HEK293 (cell line): ENCODE results near the gene ACKR3.

Experiments used
- CTCF ChIP-seq: fragments of 450-650 bp; formaldehyde crosslinking; IDR thresholded peaks from 2 replicates; pipeline ENCODE4 v1.5.1; 2016; ENCODE audit warnings: missing biosample characterization, missing genetic modification characterization
- MZF1 ChIP-seq: fragments of 450-650 bp; formaldehyde crosslinking; IDR thresholded peaks from 2 replicates; pipeline ENCODE4 v1.5.1; 2017; ENCODE audit warnings: missing biosample characterization, missing genetic modification characterization, borderline replicate concordance
- PATZ1 ChIP-seq: fragments of 450-650 bp; formaldehyde crosslinking; IDR thresholded peaks from 2 replicates; pipeline ENCODE4 v1.5.1; 2016; ENCODE audit warnings: missing biosample characterization, missing genetic modification characterization
- REST ChIP-seq: fragments of 450-650 bp; formaldehyde crosslinking; IDR thresholded peaks from 2 replicates; pipeline ENCODE4 v1.5.1; 2016; ENCODE audit warnings: missing biosample characterization, missing genetic modification characterization
- ZNF423 ChIP-seq: fragments of 450-650 bp; formaldehyde crosslinking; IDR thresholded peaks from 2 replicates; pipeline ENCODE4 v1.5.1; 2016; ENCODE audit warnings: missing biosample characterization, missing genetic modification characterization
- ZNF610 ChIP-seq: fragments of 450-650 bp; formaldehyde crosslinking; IDR thresholded peaks from 2 replicates; pipeline ENCODE4 v1.5.1; 2016; ENCODE audit warnings: missing biosample characterization, missing genetic modification characterization, borderline replicate concordance
- ZNF626 ChIP-seq: fragments of 450-650 bp; sonication (Bioruptor Pico); formaldehyde crosslinking; IDR thresholded peaks from 2 replicates; pipeline ENCODE4 v1.5.1; 2018; ENCODE audit warnings: missing biosample characterization, missing genetic modification characterization, inconsistent platforms
- ZNF654 ChIP-seq: fragments of 450-650 bp; formaldehyde crosslinking; IDR thresholded peaks from 2 replicates; pipeline ENCODE4 v1.5.1; 2016; ENCODE audit warnings: low read depth, missing biosample characterization, missing genetic modification characterization
- ZNF670 ChIP-seq: fragments of 450-650 bp; formaldehyde crosslinking; IDR thresholded peaks from 2 replicates; pipeline ENCODE4 v1.5.1; 2016; ENCODE audit warnings: missing biosample characterization, missing genetic modification characterization, low read depth
- ZNF776 ChIP-seq: fragments of 450-650 bp; formaldehyde crosslinking; IDR thresholded peaks from 2 replicates; pipeline ENCODE4 v1.5.0; 2017; ENCODE audit warnings: missing biosample characterization, missing genetic modification characterization, borderline replicate concordance
- ZNF777 ChIP-seq: fragments of 450-650 bp; formaldehyde crosslinking; IDR thresholded peaks from 2 replicates; pipeline ENCODE4 v1.5.1; 2017; ENCODE audit warnings: missing biosample characterization, missing genetic modification characterization, borderline replicate concordance
- TF ChIP-seq, protein P1 (sequence below): sonication (generic); formaldehyde crosslinking; IDR thresholded peaks from 2 replicates; pipeline ENCODE4 v1.8.1; 2022; ENCODE audit warnings: mild to moderate bottlenecking, moderate library complexity, missing genetic modification reagents
- TF ChIP-seq, protein P2 (sequence below): fragments of 450-650 bp; formaldehyde crosslinking; IDR thresholded peaks from 2 replicates; pipeline ENCODE4; 2016; ENCODE audit warnings: missing biosample characterization, missing genetic modification characterization

DNA sequence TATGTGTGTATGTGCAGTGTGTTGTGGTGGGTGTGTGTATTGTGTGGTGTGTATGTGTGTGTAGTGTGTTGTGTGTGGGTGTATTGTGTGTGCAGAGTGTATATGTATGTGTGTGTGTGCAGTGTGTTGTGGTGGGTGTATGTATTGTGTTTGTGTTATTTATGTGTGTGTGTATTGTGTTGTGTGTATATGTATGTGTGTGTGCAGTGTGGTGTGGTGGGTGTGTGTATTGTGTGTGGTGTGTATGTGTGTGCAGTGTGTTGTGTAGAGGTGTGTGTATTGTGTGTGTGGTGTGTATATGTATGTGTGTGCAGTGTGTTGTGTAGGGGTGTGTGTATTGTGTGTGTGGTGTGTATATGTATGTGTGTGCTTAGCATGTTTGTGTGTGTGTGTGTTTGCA, 24.3 kb downstream of the ACKR3 start:
- TF ChIP-seq CTCF (tag by site-specific recombination) (no peak), ZNF626 (tag by site-specific recombination) (no peak), ZNF423 (tag by site-specific recombination) (no peak), ZNF610 (tag by site-specific recombination) (no peak), MZF1 (no peak), PATZ1 (tag by site-specific recombination) (no peak), REST (tag by site-specific recombination) (no peak), ZNF777 (tag by site-specific recombination) (no peak), ZNF670 (tag by site-specific recombination) (no peak), ZNF776 (tag by site-specific recombination) (no peak), ZNF654 (no peak)
- TF ChIP-seq, protein P1, sequence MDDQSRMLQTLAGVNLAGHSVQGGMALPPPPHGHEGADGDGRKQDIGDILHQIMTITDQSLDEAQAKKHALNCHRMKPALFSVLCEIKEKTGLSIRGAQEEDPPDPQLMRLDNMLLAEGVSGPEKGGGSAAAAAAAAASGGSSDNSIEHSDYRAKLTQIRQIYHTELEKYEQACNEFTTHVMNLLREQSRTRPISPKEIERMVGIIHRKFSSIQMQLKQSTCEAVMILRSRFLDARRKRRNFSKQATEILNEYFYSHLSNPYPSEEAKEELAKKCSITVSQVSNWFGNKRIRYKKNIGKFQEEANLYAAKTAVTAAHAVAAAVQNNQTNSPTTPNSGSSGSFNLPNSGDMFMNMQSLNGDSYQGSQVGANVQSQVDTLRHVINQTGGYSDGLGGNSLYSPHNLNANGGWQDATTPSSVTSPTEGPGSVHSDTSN: no peak
- TF ChIP-seq, protein P2, sequence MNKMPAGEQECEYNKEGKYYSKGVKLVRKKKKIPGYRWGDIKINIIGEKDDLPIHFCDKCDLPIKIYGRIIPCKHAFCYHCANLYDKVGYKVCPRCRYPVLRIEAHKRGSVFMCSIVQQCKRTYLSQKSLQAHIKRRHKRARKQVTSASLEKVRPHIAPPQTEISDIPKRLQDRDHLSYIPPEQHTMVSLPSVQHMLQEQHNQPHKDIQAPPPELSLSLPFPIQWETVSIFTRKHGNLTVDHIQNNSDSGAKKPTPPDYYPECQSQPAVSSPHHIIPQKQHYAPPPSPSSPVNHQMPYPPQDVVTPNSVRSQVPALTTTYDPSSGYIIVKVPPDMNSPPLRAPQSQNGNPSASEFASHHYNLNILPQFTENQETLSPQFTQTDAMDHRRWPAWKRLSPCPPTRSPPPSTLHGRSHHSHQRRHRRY (tag by site-specific recombination): no peak
